ENCODE measurements around the gene CATSPERE. TPM values are rescaled to one million over a fixed set of nuclear protein-coding genes. Genes with fewer than 3 reads are reported as not detected.

Gene CATSPERE
- total and polyA plus RNA-seq, 10 of the 15 experiments (the other 5 are each of a cell fraction or from before 2014, with no cell fraction given) = 0.04 to 0.24 (median 0.17) TPM; not detected in 3

DNA sequence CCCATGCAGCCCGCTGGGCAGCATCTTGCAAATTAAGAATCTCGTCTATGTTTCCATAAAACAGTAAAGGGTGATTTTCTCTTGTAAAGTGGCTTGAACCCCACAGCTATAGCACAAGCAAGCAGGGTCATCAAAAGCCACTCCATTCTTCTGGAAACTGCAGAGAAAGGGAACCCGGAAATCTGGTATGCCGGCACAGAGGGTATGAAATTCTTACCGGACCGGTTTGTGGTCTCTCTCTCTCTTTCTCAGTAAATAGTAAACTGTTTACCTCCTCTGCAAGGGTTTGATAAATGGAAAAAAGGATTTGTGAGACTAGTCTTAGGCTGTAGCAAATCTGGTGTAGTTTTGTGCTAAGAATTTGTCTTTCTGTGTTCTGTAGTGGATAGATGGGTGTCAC is 6.7 kb upstream of the CATSPERE start:
- peaks cover 22% of the 10 kb centered on the region for H3K79me2 ChIP-seq (ENCODE audit: control insufficient read depth, insufficient read depth, low read length)
- ChIA-PET CTCF (no interaction called here), RAD21 (ENCODE audit: unreplicated experiment) (interaction anchor here (0.8 kb wide), 1 partner anchor 130 kb away, joined by 3 read pairs; no protein-coding TSS in a partner anchor), POLR2A (no interaction called here), SMC1A (ENCODE audit: uncharacterized antibody, unreplicated experiment) (interaction anchor here (1.0 kb wide), 1 partner anchor 129 kb away, joined by 5 read pairs; no protein-coding TSS in a partner anchor)
- no peaks in the 10 kb centered on the region; the same call in 2 of the 3 replicates for H3K9me3 ChIP-seq (replicated peaks; ENCODE audit: control insufficient read depth, insufficient read depth, low read length)
- H3K4me1 ChIP-seq (ENCODE audit: control insufficient read depth, insufficient read depth, low read length) = peaks cover 4% of the 10 kb centered on the region; the same call in 1 of the 2 replicates
- 86% methylated on average over 6 of the region's 6 CpGs for WGBS (ENCODE audit: insufficient coverage, insufficient replicate concordance, low lambda C conversion rate, missing lambda C conversion rate)
- H2AFZ ChIP-seq (ENCODE audit: control insufficient read depth, low read depth, low read length) = no peak overlapping the region
- no peak for DNase-seq (ENCODE audit: low read depth, low spot score)
- intact Hi-C loops (cut with micrococcal nuclease; ENCODE audit: unreplicated experiment) = loop anchor here (5.0 to 10.0 kb wide), 5 partner anchors 157 to 1197 kb away; partner anchors contain the start of genes CEP170, COX20 and SDCCAG8
- no peaks in the 10 kb centered on the region for H3K36me3 ChIP-seq (ENCODE audit: control insufficient read depth in 2 of 2, insufficient read depth in 2 of 2, low read length in 1 of 2)
- FAIRE-seq = no peak
- in situ Hi-C loops (cut with MboI) = loop anchor here (5.0 to 10.0 kb wide), 2 partner anchors 198 to 520 kb away; partner anchors contain the start of gene DESI2
- no peak overlapping the region for H3K4me3 ChIP-seq
- no peak overlapping the region for H3K27ac ChIP-seq (ENCODE audit: control insufficient read depth, insufficient read depth)
- H3K9ac ChIP-seq (ENCODE audit: control insufficient read depth, insufficient read depth, low read length) = no peak overlapping the region
- no peaks in the 10 kb centered on the region for H3K27me3 ChIP-seq (replicated peaks in 1 of 2; ENCODE audit: control insufficient read depth in 2 of 2, insufficient read depth in 2 of 2, low read length in 1 of 2)
- no TSS peak for BruUV-seq (replicated peaks)
- ATAC-seq = no peak
- H4K20me1 ChIP-seq (ENCODE audit: control insufficient read depth, insufficient read depth) = no peaks in the 10 kb centered on the region
- H3K4me2 ChIP-seq (ENCODE audit: control insufficient read depth, insufficient read depth) = no peak overlapping the region
- TF ChIP-seq RBBP5 (conservative IDR thresholded peaks at IDR 0.05) (no peak), IRF4 (IDR thresholded peaks at IDR 0.05; ENCODE audit: low read depth, low read length) (no peak), STAT3 (IDR thresholded peaks at IDR 0.05; ENCODE audit: low read depth, low read length) (no peak), NFXL1 (IDR thresholded peaks at IDR 0.05; ENCODE audit: borderline replicate concordance) (no peak), LARP7 (IDR thresholded peaks at IDR 0.05) (no peak), ZNF24 (IDR thresholded peaks at IDR 0.05) (no peak), TCF7 (IDR thresholded peaks at IDR 0.05; ENCODE audit: borderline replicate concordance) (no peak), RCOR1 (conservative IDR thresholded peaks at IDR 0.05; ENCODE audit: low read depth, low read length) (no peak), RAD21 (IDR thresholded peaks at IDR 0.05; ENCODE audit: insufficient read depth, low read depth, low read length) (no peak), NR2F1 (conservative IDR thresholded peaks at IDR 0.05) (no peak), TAF1 (IDR thresholded peaks at IDR 0.05; ENCODE audit: borderline replicate concordance, low read depth, low read length) (no peak), BRCA1 (IDR thresholded peaks at IDR 0.05; ENCODE audit: low read depth, low read length) (no peak)
- TF ChIP-seq, protein P1, sequence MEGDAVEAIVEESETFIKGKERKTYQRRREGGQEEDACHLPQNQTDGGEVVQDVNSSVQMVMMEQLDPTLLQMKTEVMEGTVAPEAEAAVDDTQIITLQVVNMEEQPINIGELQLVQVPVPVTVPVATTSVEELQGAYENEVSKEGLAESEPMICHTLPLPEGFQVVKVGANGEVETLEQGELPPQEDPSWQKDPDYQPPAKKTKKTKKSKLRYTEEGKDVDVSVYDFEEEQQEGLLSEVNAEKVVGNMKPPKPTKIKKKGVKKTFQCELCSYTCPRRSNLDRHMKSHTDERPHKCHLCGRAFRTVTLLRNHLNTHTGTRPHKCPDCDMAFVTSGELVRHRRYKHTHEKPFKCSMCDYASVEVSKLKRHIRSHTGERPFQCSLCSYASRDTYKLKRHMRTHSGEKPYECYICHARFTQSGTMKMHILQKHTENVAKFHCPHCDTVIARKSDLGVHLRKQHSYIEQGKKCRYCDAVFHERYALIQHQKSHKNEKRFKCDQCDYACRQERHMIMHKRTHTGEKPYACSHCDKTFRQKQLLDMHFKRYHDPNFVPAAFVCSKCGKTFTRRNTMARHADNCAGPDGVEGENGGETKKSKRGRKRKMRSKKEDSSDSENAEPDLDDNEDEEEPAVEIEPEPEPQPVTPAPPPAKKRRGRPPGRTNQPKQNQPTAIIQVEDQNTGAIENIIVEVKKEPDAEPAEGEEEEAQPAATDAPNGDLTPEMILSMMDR (IDR thresholded peaks at IDR 0.05 in 2 of 3, conservative IDR thresholded peaks at IDR 0.05 in 1 of 3; ENCODE audit: control insufficient read depth in 2 of 3, extremely low read depth in 1 of 3, insufficient read depth in 1 of 3, low read depth in 3 of 3, low read length in 3 of 3) = no peak
- TF ChIP-seq, protein P2, sequence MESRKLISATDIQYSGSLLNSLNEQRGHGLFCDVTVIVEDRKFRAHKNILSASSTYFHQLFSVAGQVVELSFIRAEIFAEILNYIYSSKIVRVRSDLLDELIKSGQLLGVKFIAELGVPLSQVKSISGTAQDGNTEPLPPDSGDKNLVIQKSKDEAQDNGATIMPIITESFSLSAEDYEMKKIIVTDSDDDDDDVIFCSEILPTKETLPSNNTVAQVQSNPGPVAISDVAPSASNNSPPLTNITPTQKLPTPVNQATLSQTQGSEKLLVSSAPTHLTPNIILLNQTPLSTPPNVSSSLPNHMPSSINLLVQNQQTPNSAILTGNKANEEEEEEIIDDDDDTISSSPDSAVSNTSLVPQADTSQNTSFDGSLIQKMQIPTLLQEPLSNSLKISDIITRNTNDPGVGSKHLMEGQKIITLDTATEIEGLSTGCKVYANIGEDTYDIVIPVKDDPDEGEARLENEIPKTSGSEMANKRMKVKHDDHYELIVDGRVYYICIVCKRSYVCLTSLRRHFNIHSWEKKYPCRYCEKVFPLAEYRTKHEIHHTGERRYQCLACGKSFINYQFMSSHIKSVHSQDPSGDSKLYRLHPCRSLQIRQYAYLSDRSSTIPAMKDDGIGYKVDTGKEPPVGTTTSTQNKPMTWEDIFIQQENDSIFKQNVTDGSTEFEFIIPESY (IDR thresholded peaks at IDR 0.05) = no peak
- TF ChIP-seq, protein P3, sequence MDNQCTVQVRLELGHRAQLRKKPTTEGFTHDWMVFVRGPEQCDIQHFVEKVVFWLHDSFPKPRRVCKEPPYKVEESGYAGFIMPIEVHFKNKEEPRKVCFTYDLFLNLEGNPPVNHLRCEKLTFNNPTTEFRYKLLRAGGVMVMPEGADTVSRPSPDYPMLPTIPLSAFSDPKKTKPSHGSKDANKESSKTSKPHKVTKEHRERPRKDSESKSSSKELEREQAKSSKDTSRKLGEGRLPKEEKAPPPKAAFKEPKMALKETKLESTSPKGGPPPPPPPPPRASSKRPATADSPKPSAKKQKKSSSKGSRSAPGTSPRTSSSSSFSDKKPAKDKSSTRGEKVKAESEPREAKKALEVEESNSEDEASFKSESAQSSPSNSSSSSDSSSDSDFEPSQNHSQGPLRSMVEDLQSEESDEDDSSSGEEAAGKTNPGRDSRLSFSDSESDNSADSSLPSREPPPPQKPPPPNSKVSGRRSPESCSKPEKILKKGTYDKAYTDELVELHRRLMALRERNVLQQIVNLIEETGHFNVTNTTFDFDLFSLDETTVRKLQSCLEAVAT (IDR thresholded peaks at IDR 0.05) = no peak

Data from GM12878 (cell line).